CD4-positive, alpha-beta T cell treated with Interferon alpha-2 for 1 hour (primary cell): ENCODE data around the gene OR8G1.

Experiments used
- DNase-seq, 2 donors: peaks; one replicate each; pipeline ENCODE4 v3.0.0-alpha.2; 2020 to 2022

The OR8G1 gene

GRCh38 chr11:124240621-124241397 is at the start of gene OR8G1:
Gene OR8G1, plus strand, starts transcription at chr11:124241095. Its CDS starts 8,581 bp downstream, at chr11:124249676.
- no peak for DNase-seq

DNA sequence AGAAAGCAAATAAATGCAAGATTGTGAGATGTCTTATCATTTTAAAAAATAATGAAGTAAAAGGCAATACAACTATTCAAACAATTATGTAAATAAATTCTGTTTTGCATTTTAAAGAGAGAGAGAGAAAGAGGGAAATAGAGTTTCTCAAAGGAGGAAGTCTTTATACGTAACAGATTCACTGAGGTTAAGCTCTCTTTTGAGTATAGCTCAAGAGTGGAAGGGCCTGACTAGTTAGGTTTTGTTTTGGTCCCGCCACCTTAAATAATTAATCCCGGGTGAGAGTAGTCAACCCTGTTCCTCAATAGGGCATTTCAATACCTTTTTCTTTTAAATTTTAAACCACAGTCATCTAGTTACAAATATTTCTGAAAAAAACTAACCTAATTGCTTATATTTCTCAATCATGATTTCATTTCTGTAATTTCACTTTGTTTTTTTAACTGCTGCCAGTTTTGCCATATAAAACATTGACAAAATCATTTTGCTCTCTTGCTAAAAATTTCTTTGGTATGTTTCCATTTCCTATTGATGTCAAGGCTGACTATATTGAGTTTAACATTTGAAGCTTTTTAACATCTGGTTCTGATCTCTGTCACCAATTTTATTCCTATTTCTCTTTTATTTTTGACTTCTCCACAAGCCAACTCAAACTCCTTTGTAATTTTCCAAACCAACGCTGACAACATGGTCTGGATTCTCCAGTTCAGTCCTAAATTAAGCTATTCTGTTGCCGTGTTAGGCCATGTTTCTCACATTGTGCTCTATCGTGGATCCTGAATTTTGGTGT is 47.5 kb upstream of the OR8G1 start:
- no peak for DNase-seq

DNA sequence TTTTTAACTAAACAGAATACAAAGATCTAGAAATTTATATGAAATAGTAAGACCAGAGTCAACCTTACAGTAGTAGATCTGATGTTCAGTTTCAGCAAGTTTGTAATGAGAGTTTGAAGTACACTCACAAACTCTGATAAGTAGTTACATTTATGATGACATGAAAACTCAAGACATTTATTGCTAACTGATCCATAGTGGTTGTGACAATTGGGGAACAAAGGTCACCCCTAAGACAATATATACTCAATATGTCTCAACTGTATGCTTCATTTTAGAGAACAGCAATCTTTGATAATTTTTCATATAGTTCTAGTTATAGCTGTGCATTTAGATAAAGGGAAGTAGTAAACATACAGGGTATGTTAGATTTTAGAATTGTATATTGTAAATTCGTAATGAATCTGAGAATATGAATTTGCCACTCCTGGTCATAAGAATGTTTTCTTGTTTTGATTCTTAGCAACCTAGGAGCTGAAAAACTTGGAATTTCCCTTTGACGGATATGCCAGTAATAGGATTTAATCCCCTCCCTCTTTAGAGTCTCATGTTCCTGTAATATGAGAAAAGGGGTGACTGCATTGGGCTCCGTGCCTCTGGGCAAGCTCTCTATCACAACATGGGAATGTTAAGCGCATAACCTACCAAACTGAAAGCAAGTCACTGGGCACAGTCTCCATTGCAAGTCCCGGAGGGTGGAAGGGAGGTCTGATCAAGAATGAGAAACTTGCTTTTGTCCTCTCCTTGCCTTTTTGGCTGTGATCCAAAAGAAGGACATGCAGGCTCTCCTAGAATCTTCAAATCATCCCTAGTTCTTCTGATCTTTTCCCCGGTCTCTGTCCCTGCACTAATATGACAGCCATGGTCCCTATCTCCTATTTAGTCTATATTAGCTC is 46.4 kb upstream of the OR8G1 start:
- no peak for DNase-seq

GRCh38 chr11:124195189-124195734 is 45.6 kb upstream of the OR8G1 start:
- peak in 1 of 2 donors; percentile 43 for DNase-seq

DNA sequence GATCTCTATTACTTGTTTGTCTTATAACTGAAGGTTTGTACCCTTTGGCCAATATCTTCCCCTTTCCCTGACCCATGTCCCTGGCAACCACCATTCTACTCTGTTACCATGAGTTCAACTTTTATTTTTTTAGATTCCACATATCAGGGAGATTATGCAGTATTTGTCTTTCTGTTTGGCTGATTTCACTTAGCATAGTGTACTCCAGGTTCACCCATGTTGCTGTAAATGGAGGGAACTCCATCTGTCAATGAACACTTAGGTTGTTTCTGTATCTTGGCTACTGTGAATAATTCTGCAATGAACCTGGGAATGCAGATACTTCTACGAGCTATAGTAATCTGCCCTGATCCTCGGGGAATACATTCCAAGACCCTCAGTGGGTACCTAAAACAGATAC is 42.9 kb upstream of the OR8G1 start:
- DNase-seq = no peak

GRCh38 chr11:124198897-124199296 is 42.0 kb upstream of the OR8G1 start:
- DNase-seq = no peak

- DNase-seq = no peak
Measured at GRCh38 chr11:124199702-124200101, 41.2 kb upstream of the OR8G1 start.

- DNase-seq = no peak
Measured at GRCh38 chr11:124200671-124201070, 40.2 kb upstream of the OR8G1 start.

DNA sequence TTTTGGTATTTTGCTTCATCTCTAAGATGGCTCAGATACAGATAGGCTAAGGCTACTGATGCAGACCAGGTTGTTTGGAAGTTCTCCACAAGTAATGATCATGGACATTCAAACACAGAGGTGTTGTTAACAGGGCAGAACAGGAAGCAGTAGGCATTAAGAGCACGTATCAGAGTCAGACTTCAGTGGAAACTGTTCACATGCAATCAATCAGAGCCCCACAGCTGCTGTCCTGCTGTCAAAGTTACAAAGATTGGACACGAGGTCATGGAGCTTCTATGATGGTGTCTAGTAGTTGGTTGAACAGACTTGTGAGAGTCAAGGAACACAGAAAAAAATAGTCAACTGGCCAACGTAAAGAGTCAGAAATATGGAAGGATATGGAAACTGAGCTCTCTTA is 37.9 kb upstream of the OR8G1 start:
- DNase-seq = no peak

DNA sequence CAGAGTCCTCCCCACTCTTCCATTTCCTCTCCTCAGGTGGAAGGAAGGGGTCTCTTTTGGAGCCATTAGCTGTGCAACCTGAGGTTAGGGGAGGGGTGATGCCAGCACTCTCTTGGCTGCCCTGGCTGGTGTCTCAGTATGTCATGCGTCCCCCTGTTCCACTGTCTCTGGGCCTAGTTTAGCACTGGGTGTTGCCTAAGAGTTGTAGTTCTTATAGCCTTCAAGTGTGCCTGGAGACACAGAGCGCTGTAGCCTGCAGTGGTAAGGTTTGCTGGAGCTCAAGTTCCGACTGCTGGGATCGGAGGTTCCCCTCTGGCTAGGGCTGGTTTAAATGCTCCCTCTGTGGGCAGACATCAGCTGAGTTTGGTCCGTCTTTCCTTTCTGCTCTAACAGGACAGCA is 36.9 kb upstream of the OR8G1 start:
- DNase-seq = no peak

DNA sequence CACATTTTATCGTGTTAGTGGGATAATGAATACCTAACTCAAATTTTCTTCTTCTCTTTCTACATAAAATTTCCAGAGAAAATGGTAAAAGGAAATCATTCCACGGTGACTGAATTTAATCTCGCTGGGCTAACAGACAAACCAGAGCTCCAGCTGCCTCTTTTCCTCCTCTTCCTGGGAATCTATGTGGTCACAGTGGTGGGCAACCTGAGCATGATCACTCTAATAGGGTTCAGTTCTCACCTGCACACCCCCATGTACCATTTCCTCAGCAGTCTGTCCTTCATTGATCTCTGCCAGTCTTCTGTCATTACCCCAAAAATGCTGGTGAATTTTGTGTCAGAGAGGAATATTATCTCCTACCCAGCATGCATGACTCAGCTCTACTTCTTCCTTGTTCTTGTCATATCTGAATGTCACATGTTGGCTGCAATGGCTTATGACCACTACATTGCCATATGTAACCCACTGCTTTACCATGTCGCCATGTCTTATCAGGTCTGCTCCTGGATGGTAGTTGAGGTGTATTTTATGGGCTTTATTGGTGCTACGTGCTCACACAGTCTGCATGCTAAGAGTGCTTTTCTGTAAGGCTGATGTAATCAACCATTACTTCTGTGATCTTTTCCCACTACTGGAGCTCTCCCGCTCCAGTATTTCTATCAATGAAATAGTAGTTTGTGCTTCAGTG is 33.6 kb upstream of the OR8G1 start:
- no peak for DNase-seq

- no peak for DNase-seq
Measured at GRCh38 chr11:124209824-124210357, 31.0 kb upstream of the OR8G1 start.

- DNase-seq = no peak
Measured at GRCh38 chr11:124210421-124210820, 30.5 kb upstream of the OR8G1 start.

DNA sequence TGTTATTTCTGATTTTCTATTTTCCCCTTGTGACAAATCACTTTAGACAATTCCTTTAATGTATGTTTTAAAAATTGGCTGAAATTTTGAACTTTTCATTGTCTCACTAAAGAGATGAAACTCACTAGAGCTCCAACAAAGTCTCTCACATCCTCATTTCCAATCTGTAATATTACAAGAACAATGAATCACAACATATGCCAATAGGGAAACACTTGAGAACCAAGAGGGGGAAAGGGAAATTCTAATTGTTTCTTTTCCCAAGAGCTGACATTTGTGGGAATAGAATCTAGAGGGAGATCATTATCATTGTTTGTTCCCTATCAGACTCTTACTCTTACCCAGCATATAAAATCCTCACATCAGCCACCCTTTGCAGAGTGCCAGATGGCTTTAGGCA is 29.6 kb upstream of the OR8G1 start:
- no peak for DNase-seq

- DNase-seq = no peak
Measured at GRCh38 chr11:124214027-124214426, 26.9 kb upstream of the OR8G1 start.

DNA sequence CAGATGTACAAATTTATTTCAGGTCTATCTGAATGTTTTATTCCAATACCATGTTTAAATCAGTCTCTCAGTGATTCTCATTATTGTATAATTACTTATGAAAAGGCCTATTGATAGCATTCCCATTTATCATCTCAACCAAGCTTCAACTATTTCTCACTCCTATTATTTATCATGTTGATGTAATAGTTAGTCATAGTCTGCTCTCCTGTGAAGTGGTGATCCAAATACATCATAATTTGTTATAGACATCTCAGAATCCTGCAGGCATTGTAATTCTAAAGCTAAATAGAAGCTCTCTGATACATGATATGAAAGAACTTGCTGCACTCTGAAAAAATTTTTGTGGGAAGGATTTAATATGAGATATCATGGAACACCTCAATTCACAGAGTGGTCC is 21.8 kb upstream of the OR8G1 start:
- DNase-seq = no peak

- no peak for DNase-seq
Measured at GRCh38 chr11:124222407-124222806, 18.5 kb upstream of the OR8G1 start.

DNA sequence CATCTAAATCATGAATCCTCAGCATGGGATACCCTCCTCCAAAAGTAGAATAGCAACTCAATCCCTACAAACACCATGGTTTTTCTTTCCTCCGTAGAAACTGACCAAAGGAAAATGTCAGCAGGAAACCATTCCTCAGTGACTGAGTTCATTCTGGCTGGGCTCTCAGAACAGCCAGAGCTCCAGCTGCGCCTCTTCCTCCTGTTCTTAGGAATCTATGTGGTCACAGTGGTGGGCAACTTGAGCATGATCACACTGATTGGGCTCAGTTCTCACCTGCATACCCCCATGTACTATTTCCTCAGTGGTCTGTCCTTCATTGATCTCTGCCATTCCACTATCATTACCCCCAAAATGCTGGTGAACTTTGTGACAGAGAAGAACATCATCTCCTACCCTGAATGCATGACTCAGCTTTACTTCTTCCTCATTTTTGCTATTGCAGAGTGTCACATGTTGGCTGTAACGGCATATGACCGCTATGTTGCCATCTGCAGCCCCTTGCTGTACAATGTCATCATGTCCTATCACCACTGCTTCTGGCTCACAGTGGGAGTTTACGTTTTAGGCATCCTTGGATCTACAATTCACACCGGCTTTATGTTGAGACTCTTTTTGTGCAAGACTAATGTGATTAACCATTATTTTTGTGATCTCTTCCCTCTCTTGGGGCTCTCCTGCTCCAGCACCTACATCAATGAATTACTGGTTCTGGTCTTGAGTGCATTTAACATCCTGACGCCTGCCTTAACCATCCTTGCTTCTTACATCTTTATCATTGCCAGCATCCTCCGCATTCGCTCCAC is 16.1 kb upstream of the OR8G1 start:
- DNase-seq = peak in 1 of 2 donors; percentile 34

- DNase-seq = no peak
Measured at GRCh38 chr11:124225471-124225870, 15.4 kb upstream of the OR8G1 start.

- DNase-seq = no peak
Measured at GRCh38 chr11:124233376-124233775, 7.5 kb upstream of the OR8G1 start.

DNA sequence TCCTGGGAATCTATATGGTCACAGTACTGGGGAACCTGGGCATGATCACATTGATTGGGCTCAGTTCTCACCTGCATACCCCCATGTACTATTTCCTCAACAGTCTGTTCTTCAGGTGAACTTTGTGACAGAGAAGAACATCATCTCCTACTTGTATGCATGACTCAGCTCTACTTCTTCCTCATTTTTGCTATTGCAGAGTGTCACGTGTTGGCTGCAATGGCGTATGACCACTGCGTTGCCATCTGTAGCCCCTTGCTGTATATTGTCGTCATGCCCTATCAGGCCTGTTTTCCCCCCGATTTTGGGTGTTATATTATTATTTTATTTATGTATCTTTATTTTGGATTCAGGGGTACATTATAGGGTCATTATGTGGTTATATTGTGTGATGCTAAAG is 2.4 kb upstream of the OR8G1 start:
- DNase-seq = no peak
